H1 (cell line): ENCODE measurements around the gene KCNC2. TPM values are rescaled to one million over a fixed set of nuclear protein-coding genes. Genes with fewer than 3 reads are reported as not detected.

ENCODE experiments used
- CTCF ChIA-PET: fragments of 300-600 bp; sonication (Branson Sonifier 250); formaldehyde crosslinking; loops from one replicate; lab custom pipeline; 2021; ENCODE audit not compliant: partially characterized antibody; lab: Charles Lee
- POLR2A ChIA-PET: fragments of 300-600 bp; sonication (Branson Sonifier 250); formaldehyde crosslinking; loops from one replicate; lab custom pipeline; 2021; ENCODE audit warnings: inconsistent platforms; ENCODE audit not compliant: partially characterized antibody; lab: Charles Lee
- DNase-seq, 2 experiments: peaks; one replicate each; pipeline versions ENCODE4 v3.0.0 to v3.0.0-alpha.2; 2010 to 2022; ENCODE audit warnings: low spot score in 2 of 2, low read depth in 1 of 2, mixed read lengths in 1 of 2
- FAIRE-seq: peaks from 2 replicates; lab custom pipeline; 2011; peaks lifted over from hg19 to GRCh38; lab: Jason Lieb, UNC
- H2AFZ ChIP-seq: 2 replicates; pipeline ENCODE4 v1.8.1; 2012; ENCODE audit warnings: low read length, inconsistent platforms
- H2AK5ac ChIP-seq: 2 replicates; pipeline ENCODE4 v1.6.1; 2013; ENCODE audit warnings: low read depth, low read length
- H2BK120ac ChIP-seq: replicated peaks from 2 replicates; pipeline ENCODE3; 2013; ENCODE audit warnings: low read depth, low read length, inconsistent platforms
- H2BK12ac ChIP-seq: 2 replicates; pipeline ENCODE4 v1.6.1; 2013; ENCODE audit warnings: low read depth, low read length
- H2BK15ac ChIP-seq: 2 replicates; pipeline ENCODE4 v1.6.1; 2013; ENCODE audit warnings: low read length
- H2BK20ac ChIP-seq: 2 replicates; pipeline ENCODE4 v1.6.1; 2013; ENCODE audit warnings: low read length
- H2BK5ac ChIP-seq: 2 replicates; pipeline ENCODE4 v1.6.1; 2013; ENCODE audit warnings: low read depth, low read length
- H3K14ac ChIP-seq: 2 replicates; pipeline ENCODE4 v1.6.1; 2013; ENCODE audit warnings: inconsistent platforms; ENCODE audit not compliant: insufficient read length
- H3K18ac ChIP-seq: 2 replicates; pipeline ENCODE4 v1.6.1; 2013; ENCODE audit warnings: low read length; ENCODE audit errors: extremely low read depth
- H3K23ac ChIP-seq: 2 replicates; pipeline ENCODE4 v1.6.1; 2013; ENCODE audit warnings: inconsistent platforms; ENCODE audit not compliant: insufficient read length
- H3K23me2 ChIP-seq: 2 replicates; pipeline ENCODE4 v1.6.1; 2013; ENCODE audit warnings: low read depth, low read length
- H3K27ac ChIP-seq: 2 replicates; pipeline ENCODE4 v1.6.1; 2011; ENCODE audit warnings: low read depth, low read length, inconsistent platforms
- H3K27me3 ChIP-seq, 4 experiments: replicated peaks in 1 of 4; 1 replicate in 1 of 4; 2 replicates in 3 of 4; pipeline versions ENCODE4 v1.6.1 to v1.8.1; 2011 to 2013; ENCODE audit warnings: low read length in 3 of 4, mild to moderate bottlenecking in 3 of 4, inconsistent platforms in 2 of 4, mixed read lengths in 2 of 4, moderate library complexity in 1 of 4; ENCODE audit not compliant: control insufficient read depth in 3 of 4, insufficient read depth in 3 of 4; ENCODE audit errors: extremely low read depth in 1 of 4
- H3K36me3 ChIP-seq, 4 experiments: 2 replicates each; pipeline versions ENCODE4 v1.6.1 to v1.8.1; 2011 to 2013; ENCODE audit warnings: mild to moderate bottlenecking in 4 of 4, low read length in 3 of 4, moderate library complexity in 2 of 4, control low read depth in 1 of 4, inconsistent platforms in 1 of 4; ENCODE audit not compliant: insufficient read depth in 4 of 4, control insufficient read depth in 2 of 4
- H3K4ac ChIP-seq: replicated peaks from 2 replicates; pipeline ENCODE3; 2013; ENCODE audit warnings: low read length, low read depth, mixed read lengths, inconsistent platforms; ENCODE audit not compliant: insufficient read length
- H3K4me1 ChIP-seq, 4 experiments: replicated peaks in 1 of 4; 1 replicate in 1 of 4; 2 replicates in 3 of 4; pipeline versions ENCODE4 v1.6.1 to v1.8.1; 2011 to 2013; ENCODE audit warnings: low read length in 3 of 4, inconsistent platforms in 2 of 4, mixed read lengths in 1 of 4; ENCODE audit not compliant: insufficient read depth in 4 of 4, control insufficient read depth in 3 of 4
- H3K4me2 ChIP-seq, 2 experiments: 2 replicates each; pipeline versions ENCODE4 v1.6.1 to v1.8.1; 2011 to 2013; ENCODE audit warnings: low read depth in 2 of 2, low read length in 2 of 2, control low read depth in 1 of 2, inconsistent platforms in 1 of 2, mild to moderate bottlenecking in 1 of 2; ENCODE audit not compliant: insufficient read depth in 1 of 2
- H3K4me3 ChIP-seq, 4 experiments: fragments of 200-600, 300-600 bp in 1 of 4; sonication (generic), shearing (Covaris generic), sonication (Bioruptor Twin) in 1 of 4; 2 replicates each; pipeline versions ENCODE4 v1.5.1 to v1.8.1; 2011 to 2016; ENCODE audit warnings: low read length in 4 of 4, low read depth in 3 of 4, control low read depth in 2 of 4, inconsistent platforms in 2 of 4, mild to moderate bottlenecking in 2 of 4, mixed read lengths in 1 of 4, moderate library complexity in 1 of 4; ENCODE audit not compliant: insufficient read depth in 2 of 4; ENCODE audit errors: extremely low read depth in 1 of 4
- H3K56ac ChIP-seq: replicated peaks from 2 replicates; pipeline ENCODE3; 2013; ENCODE audit warnings: low read depth, mild to moderate bottlenecking, mixed read lengths, low read length, inconsistent platforms; ENCODE audit not compliant: insufficient read length
- H3K79me1 ChIP-seq: 2 replicates; pipeline ENCODE4 v1.6.1; 2013; ENCODE audit warnings: low read depth, low read length, control low read depth
- H3K79me2 ChIP-seq, 2 experiments: 2 replicates each; pipeline versions ENCODE4 v1.6.1 to v1.8.1; 2012 to 2013; ENCODE audit warnings: low read length in 2 of 2, mild to moderate bottlenecking in 2 of 2, inconsistent platforms in 1 of 2; ENCODE audit not compliant: insufficient read depth in 2 of 2, control insufficient read depth in 1 of 2
- H3K9ac ChIP-seq, 4 experiments: replicated peaks in 1 of 4; 1 replicate in 1 of 4; 2 replicates in 3 of 4; pipeline versions ENCODE4 v1.6.1 to v1.8.1; 2011 to 2013; ENCODE audit warnings: low read depth in 3 of 4, low read length in 3 of 4, control low read depth in 2 of 4, mild to moderate bottlenecking in 2 of 4, moderate library complexity in 2 of 4, inconsistent platforms in 1 of 4; ENCODE audit errors: extremely low read depth in 1 of 4
- H3K9me3 ChIP-seq, 2 experiments: 2 replicates each; pipeline versions ENCODE4 v1.6.1 to v1.8.1; 2012 to 2013; ENCODE audit warnings: mild to moderate bottlenecking in 2 of 2, moderate library complexity in 2 of 2, control low read depth in 1 of 2, inconsistent platforms in 1 of 2, low read depth in 1 of 2, low read length in 1 of 2, mixed read lengths in 1 of 2; ENCODE audit not compliant: insufficient read depth in 2 of 2
- H4K20me1 ChIP-seq, 2 experiments: replicated peaks in 1 of 2; 2 replicates each; pipeline versions ENCODE3 to v1.8.1; 2011 to 2013; ENCODE audit warnings: inconsistent platforms in 2 of 2, low read length in 2 of 2, mild to moderate bottlenecking in 1 of 2; ENCODE audit not compliant: insufficient read depth in 2 of 2, control insufficient read depth in 1 of 2
- H4K5ac ChIP-seq: 2 replicates; pipeline ENCODE4 v1.6.1; 2013; ENCODE audit warnings: low read length, low read depth, mixed read lengths, inconsistent platforms; ENCODE audit not compliant: insufficient read length
- H4K8ac ChIP-seq: 2 replicates; pipeline ENCODE4 v1.8.0; 2013; ENCODE audit warnings: mild to moderate bottlenecking, moderate library complexity, low read length, inconsistent platforms; ENCODE audit not compliant: insufficient read depth; ENCODE audit errors: extremely low read depth
- H4K91ac ChIP-seq: replicated peaks from 2 replicates; pipeline ENCODE3; 2013; ENCODE audit warnings: low read length, mixed read lengths, inconsistent platforms; ENCODE audit not compliant: insufficient read length
- CEBPB ChIP-seq: IDR thresholded peaks from 2 replicates; pipeline ENCODE4 v1.6.1; 2012; ENCODE audit warnings: low read depth, low read length
- SP2 ChIP-seq: IDR thresholded peaks from 2 replicates; pipeline ENCODE4 v1.6.1; 2012; ENCODE audit warnings: mild to moderate bottlenecking, low read length, inconsistent platforms
- WGBS, 2 experiments: shearing (Covaris generic) in 1 of 2; methylation state at CpG; one replicate each; pipeline versions ENCODE4 v1.1.6 to v1.1.7; 2013 to 2015; ENCODE audit warnings: low lambda C conversion rate in 2 of 2, mixed read lengths in 2 of 2, inconsistent platforms in 1 of 2, low coverage in 1 of 2, missing lambda C conversion rate in 1 of 2; ENCODE audit not compliant: insufficient replicate concordance in 2 of 2, insufficient coverage in 1 of 2, insufficient read length in 1 of 2; ENCODE audit errors: extremely low coverage in 1 of 2, missing lambda C conversion rate in 1 of 2; 5-methylcytosine and 5-hydroxymethylcytosine counted together
- long read RNA-seq, 2 experiments: library from RNA in 1 of 2; library from capped mRNA in 1 of 2; stranded (forward); transcript quantifications; one replicate each; pipeline ENCODE4 v2.0.0, GENCODE V29; 2021; ENCODE audit warnings: inconsistent platforms in 1 of 2
- polyA minus RNA-seq, 3 experiments: library from RNA; depleted of rRNA, polyadenylated mRNA; stranded (reverse); fragments of >200 nt; gene quantifications; 1 replicate in 2 of 3; 2 replicates in 1 of 3; pipeline ENCODE4 v1.2.3, GENCODE V29; 2011
- polyA plus RNA-seq, 7 experiments: library from polyadenylated mRNA; depleted of rRNA in 3 of 7; stranded (reverse) in 5 of 7; unstranded in 2 of 7; fragments of >200 nt in 5 of 7; fragments of 200-250 nt in 2 of 7; gene quantifications; 1 replicate in 5 of 7; 2 replicates in 1 of 7; 4 replicates in 1 of 7; pipeline versions ENCODE4 v1.2.1 to v1.2.3, GENCODE V29; 2011 to 2013; ENCODE audit warnings: missing spikeins in 2 of 7, mixed read lengths in 2 of 7
- total RNA-seq: library from RNA; stranded (reverse); fragmentation: NEBNext Ultra II Directional; extraction: Animal tissue kit (Norgen Biotek cat#: 25700); gene quantifications from 2 replicates; pipeline ENCODE4 v1.2.1, GENCODE V29; 2021

Gene KCNC2
- 0.13 TPM in 1 of 2 replicates, not detected in the other for total RNA-seq
- polyA plus RNA-seq (2011; rRNA removed) = 0.03 and 0.06 TPM in 2 replicates
- polyA plus RNA-seq (2011; cell fraction: cytosol; rRNA removed) = 0.13 TPM
- polyA plus RNA-seq (2011; cell fraction: nucleus; rRNA removed) = 0.04 TPM
- not detected in 4 replicates for polyA plus RNA-seq (2012, experiment 1 of 2)
- not detected for polyA plus RNA-seq (2012, experiment 2 of 2)
- polyA plus RNA-seq (2013, experiment 1 of 2) = 0.04 TPM
- polyA plus RNA-seq (2013, experiment 2 of 2) = 0.04 TPM
- polyA minus RNA-seq (2011; rRNA and poly(A)+ RNA removed) = 0.68 TPM in 1 of 2 replicates, not detected in the other
- not detected for polyA minus RNA-seq (2011; cell fraction: cytosol; rRNA and poly(A)+ RNA removed)
- 1.00 TPM for polyA minus RNA-seq (2011; cell fraction: nucleus; rRNA and poly(A)+ RNA removed)
- long read RNA-seq, experiment 1 = 0 reads
- long read RNA-seq, experiment 2 = 0 reads

DNA sequence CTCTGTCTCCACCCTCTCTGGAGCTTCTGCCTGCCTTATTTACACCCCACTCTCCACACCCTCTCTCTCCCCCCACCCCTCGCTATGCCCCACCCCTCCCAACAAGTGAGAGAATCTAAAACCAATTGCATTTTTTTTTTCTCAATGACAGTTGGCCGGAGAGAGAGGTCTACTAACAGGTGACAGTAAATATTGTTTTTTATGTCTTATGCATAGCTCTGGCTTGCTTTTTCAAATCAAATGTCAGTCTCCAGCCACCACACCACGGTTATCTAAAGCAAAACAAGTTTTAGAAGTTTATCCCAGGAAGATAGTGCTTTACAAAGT is at the start of gene KCNC2:
Gene KCNC2 (minus strand): TSS at position 28 of the 327 bp plus-strand sequence.
- H4K20me1 ChIP-seq = no peaks in the 10 kb centered on the region
- peak within 1 kb of the TSS; percentile 76; the same call in 1 of the 2 replicates for H2AFZ ChIP-seq
- H4K5ac ChIP-seq = no peak within 1 kb of the TSS
- H2BK15ac ChIP-seq = no peak within 1 kb of the TSS
- CTCF ChIA-PET = interaction anchor here (0.9 to 1.0 kb wide), 2 partner anchors 30 to 521 kb away, joined by 3 read pairs; no protein-coding TSS in a partner anchor
- no peaks in the 10 kb centered on the region; a peak in 1 of 4 replicates for H3K9me3 ChIP-seq
- H2BK20ac ChIP-seq = no peak within 1 kb of the TSS
- H2BK5ac ChIP-seq = no peak within 1 kb of the TSS
- H3K18ac ChIP-seq = no peak within 1 kb of the TSS; the same call in 1 of the 2 replicates
- no peak within 1 kb of the TSS; the same call in 1 of the 2 replicates for H4K8ac ChIP-seq
- DNase-seq = no peak
- H3K4me2 ChIP-seq = peak within 1 kb of the TSS; percentile 79 to 97
- no peak within 1 kb of the TSS for H3K4ac ChIP-seq
- H3K4me3 ChIP-seq = peak within 1 kb of the TSS; percentile 43 to 83 (median 66)
- FAIRE-seq = no peak
- H3K4me1 ChIP-seq = peaks cover 0 to 10% (median 2%) of the 10 kb centered on the region in 4 experiments; a peak in 2 of 7 replicates
- no peaks in the 10 kb centered on the region for H3K79me2 ChIP-seq
- POLR2A ChIA-PET = interaction anchor here (0.6 kb wide), 1 partner anchor 63 kb away, joined by 3 read pairs; no protein-coding TSS in a partner anchor
- no peak within 1 kb of the TSS for H4K91ac ChIP-seq
- no peak within 1 kb of the TSS for H3K14ac ChIP-seq
- 88% methylated on average over 2 of the region's 3 CpGs; no CpG with 5 or more reads in 1 of the 2 experiments for WGBS, 2 experiments
- H2BK12ac ChIP-seq = no peak within 1 kb of the TSS
- no peaks in the 10 kb centered on the region for H3K36me3 ChIP-seq
- no peak within 1 kb of the TSS for H2AK5ac ChIP-seq
- no peaks in the 10 kb centered on the region for H3K79me1 ChIP-seq
- no peak within 1 kb of the TSS for H2BK120ac ChIP-seq
- H3K27me3 ChIP-seq = peaks cover 4 to 26% (median 22%) of the 10 kb centered on the region in 4 experiments
- no peak for TF ChIP-seq CEBPB
- no peak for TF ChIP-seq SP2
- peak within 1 kb of the TSS in 1 of 4 experiments; percentile 33; a peak in 1 of 7 replicates for H3K9ac ChIP-seq
- no peak within 1 kb of the TSS for H3K56ac ChIP-seq
- no peak within 1 kb of the TSS for H3K27ac ChIP-seq
- no peak within 1 kb of the TSS for H3K23ac ChIP-seq
- peaks cover 11% of the 10 kb centered on the region; the same call in 1 of the 2 replicates for H3K23me2 ChIP-seq
